ENCODE data around the gene ASB9.

DNA sequence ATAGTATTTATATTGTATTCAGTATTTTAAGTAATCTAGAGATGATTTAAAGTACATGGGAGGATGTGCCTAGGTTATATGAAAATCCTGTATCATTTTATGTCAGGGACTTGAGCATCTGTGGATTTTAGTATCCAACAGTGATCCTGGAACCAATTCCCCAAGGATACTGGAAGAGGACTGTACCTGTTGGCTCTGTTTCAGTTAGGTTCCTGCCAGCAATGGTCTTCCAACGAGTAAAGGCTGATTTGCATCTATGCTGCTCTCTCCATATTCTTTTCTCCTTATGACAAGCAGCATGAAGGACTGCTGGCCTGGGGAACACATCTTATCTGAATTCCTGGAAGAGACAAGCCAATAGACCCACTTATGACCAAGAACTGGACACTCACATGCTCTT is 34.9 kb downstream of the ASB9 start:
- TF ChIP-seq, protein P1, sequence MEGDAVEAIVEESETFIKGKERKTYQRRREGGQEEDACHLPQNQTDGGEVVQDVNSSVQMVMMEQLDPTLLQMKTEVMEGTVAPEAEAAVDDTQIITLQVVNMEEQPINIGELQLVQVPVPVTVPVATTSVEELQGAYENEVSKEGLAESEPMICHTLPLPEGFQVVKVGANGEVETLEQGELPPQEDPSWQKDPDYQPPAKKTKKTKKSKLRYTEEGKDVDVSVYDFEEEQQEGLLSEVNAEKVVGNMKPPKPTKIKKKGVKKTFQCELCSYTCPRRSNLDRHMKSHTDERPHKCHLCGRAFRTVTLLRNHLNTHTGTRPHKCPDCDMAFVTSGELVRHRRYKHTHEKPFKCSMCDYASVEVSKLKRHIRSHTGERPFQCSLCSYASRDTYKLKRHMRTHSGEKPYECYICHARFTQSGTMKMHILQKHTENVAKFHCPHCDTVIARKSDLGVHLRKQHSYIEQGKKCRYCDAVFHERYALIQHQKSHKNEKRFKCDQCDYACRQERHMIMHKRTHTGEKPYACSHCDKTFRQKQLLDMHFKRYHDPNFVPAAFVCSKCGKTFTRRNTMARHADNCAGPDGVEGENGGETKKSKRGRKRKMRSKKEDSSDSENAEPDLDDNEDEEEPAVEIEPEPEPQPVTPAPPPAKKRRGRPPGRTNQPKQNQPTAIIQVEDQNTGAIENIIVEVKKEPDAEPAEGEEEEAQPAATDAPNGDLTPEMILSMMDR (IDR thresholded peaks at IDR 0.05), result no peak
- TF ChIP-seq EP300 (IDR thresholded peaks at IDR 0.05) (no peak), POLR2A (IDR thresholded peaks at IDR 0.05) (no peak)
